CD4-positive, alpha-beta T cell (primary cell): ENCODE measurements around the gene PRKD2. TPM values are rescaled to one million over a fixed set of nuclear protein-coding genes. Genes with fewer than 3 reads are reported as not detected.
A peak's percentile ranks its signal among the peaks of the same experiment; 100 is the strongest.

Experiments
- ATAC-seq: fragments of 200-7000 bp; cut with Tn5 transposase; one replicate; pipeline ENCODE4 v1.10.0; 2022; ENCODE audit warnings: mild to moderate bottlenecking; ENCODE audit not compliant: poor library complexity
- CTCF ChIA-PET: fragments of 350-600 bp; sonication (Branson Sonifier 250); formaldehyde crosslinking; loops from one replicate; lab custom pipeline; 2021; ENCODE audit warnings: antibody characterized with exemption, inconsistent platforms; lab: Charles Lee
- POLR2A ChIA-PET: fragments of 350-600 bp; sonication (Branson Sonifier 250); formaldehyde crosslinking; loops from one replicate; lab custom pipeline; 2021; ENCODE audit warnings: antibody characterized with exemption, inconsistent platforms; lab: Charles Lee
- DNase-seq, 14 experiments: peaks; one replicate each; pipeline ENCODE4 v3.0.0-alpha.2; 2013 to 2020; ENCODE audit warnings: mixed read lengths in 2 of 14
- H3K27ac ChIP-seq, 2 donors: one replicate each; pipeline versions ENCODE4 v1.5.1 to v1.7.0; 2013; ENCODE audit warnings: low read length in 2 of 2, low read depth in 1 of 2, mild to moderate bottlenecking in 1 of 2
- H3K27me3 ChIP-seq, 2 experiments: 1 replicate in 1 of 2; 2 replicates in 1 of 2; pipeline versions ENCODE4 v1.6.1 to v1.7.0; 2013; ENCODE audit warnings: low read length in 2 of 2, control low read depth in 1 of 2, mild to moderate bottlenecking in 1 of 2, moderate library complexity in 1 of 2; ENCODE audit not compliant: insufficient read depth in 2 of 2, control insufficient read depth in 1 of 2
- H3K36me3 ChIP-seq: one replicate; pipeline ENCODE4 v1.6.1; 2013; ENCODE audit warnings: low read length, control low read depth; ENCODE audit not compliant: insufficient read depth
- H3K4me1 ChIP-seq: one replicate; pipeline ENCODE4 v1.6.1; 2013; ENCODE audit warnings: low read length, control low read depth; ENCODE audit not compliant: insufficient read depth
- H3K4me3 ChIP-seq: one replicate; pipeline ENCODE4 v1.5.1; 2013; ENCODE audit warnings: mild to moderate bottlenecking, low read length, moderate library complexity
- H3K9me3 ChIP-seq, 2 experiments: 1 replicate in 1 of 2; 2 replicates in 1 of 2; pipeline versions ENCODE4 v1.6.1 to v1.7.0; 2013; ENCODE audit warnings: low read length in 2 of 2, mild to moderate bottlenecking in 2 of 2, control low read depth in 1 of 2, moderate library complexity in 1 of 2; ENCODE audit not compliant: control insufficient read depth in 1 of 2, insufficient read depth in 1 of 2
- H3K27ac Mint-ChIP-seq: one replicate; pipeline ENCODE4 v1.8.0; 2020; ENCODE audit warnings: mixed read lengths
- H3K27me3 Mint-ChIP-seq: one replicate; pipeline ENCODE4 v1.8.0; 2021; ENCODE audit warnings: mixed read lengths
- H3K36me3 Mint-ChIP-seq: one replicate; pipeline ENCODE4 v1.8.0; 2021; ENCODE audit warnings: low read depth, mixed read lengths
- H3K4me1 Mint-ChIP-seq: one replicate; pipeline ENCODE4 v1.8.0; 2021; ENCODE audit warnings: low read depth, mixed read lengths
- H3K4me3 Mint-ChIP-seq: one replicate; pipeline ENCODE4 v1.8.0; 2020; ENCODE audit warnings: mild to moderate bottlenecking, mixed read lengths
- H3K9me3 Mint-ChIP-seq: one replicate; pipeline ENCODE4 v1.8.0; 2020; ENCODE audit warnings: mixed read lengths
- intact Hi-C, 2 experiments: fragments of 100-400 bp; cut with DNase I in 1 of 2; cut with micrococcal nuclease in 1 of 2; formaldehyde crosslinking; loops; one replicate each; pipeline versions ENCODE4 v1.15.1 to v1.9.0; 2023 to 2025; cut with DNase I, micrococcal nuclease
- total RNA-seq, 174 experiments: library from RNA in 2 of 174; stranded (reverse) in 2 of 174; gene quantifications; one replicate each; pipeline ENCODE4 v1.2.3 and lab custom pipeline; 2021 to 2026
- TF ChIP-seq, protein P1 (sequence below): fragments of 200-600 bp; IDR thresholded peaks from one replicate; pipeline ENCODE4 v1.8.0; 2022; ENCODE audit warnings: antibody characterized with exemption, mild to moderate bottlenecking

PRKD2 gene
- total RNA-seq, 2 experiments from 2014 or later = 105 to 113 TPM

DNA sequence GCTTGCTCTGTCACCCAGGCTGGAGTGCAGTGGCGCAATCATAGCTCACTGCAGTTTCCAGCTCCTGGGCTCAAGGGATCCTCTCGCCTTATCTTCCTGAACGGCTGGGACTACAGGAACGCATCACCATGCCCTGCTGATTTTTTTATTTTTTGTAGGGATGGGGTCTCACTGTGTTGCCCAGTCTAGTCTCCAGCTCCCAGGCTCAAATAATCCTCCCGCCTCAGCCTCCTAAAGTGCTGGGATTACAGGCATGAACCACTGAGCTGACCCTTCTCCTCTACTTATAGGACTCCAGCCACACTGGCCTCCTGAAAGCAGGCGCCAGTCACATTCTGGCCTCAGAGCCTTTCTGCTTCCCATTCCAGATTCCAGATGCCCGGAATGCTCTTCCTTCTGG lies 66.5 kb downstream of the PRKD2 start:
- H3K4me1 ChIP-seq = peaks cover 9% of the 10 kb centered on the region
- peaks cover 29 to 34% of the 10 kb centered on the region in 2 experiments for H3K27me3 ChIP-seq
- ChIA-PET POLR2A (no interaction called here), CTCF (no interaction called here)
- Mint-ChIP-seq H3K9me3 (peaks cover 6% of the 10 kb centered on the region), H3K27ac (no peak overlapping the region), H3K27me3 (peaks cover 69% of the 10 kb centered on the region), H3K4me1 (peaks cover 14% of the 10 kb centered on the region), H3K4me3 (no peak overlapping the region), H3K36me3 (no peaks in the 10 kb centered on the region)
- H3K9me3 ChIP-seq = peaks cover 5% of the 10 kb centered on the region in 2 experiments
- H3K4me3 ChIP-seq = no peak overlapping the region
- DNase-seq = no peak
- TF ChIP-seq, protein P1, sequence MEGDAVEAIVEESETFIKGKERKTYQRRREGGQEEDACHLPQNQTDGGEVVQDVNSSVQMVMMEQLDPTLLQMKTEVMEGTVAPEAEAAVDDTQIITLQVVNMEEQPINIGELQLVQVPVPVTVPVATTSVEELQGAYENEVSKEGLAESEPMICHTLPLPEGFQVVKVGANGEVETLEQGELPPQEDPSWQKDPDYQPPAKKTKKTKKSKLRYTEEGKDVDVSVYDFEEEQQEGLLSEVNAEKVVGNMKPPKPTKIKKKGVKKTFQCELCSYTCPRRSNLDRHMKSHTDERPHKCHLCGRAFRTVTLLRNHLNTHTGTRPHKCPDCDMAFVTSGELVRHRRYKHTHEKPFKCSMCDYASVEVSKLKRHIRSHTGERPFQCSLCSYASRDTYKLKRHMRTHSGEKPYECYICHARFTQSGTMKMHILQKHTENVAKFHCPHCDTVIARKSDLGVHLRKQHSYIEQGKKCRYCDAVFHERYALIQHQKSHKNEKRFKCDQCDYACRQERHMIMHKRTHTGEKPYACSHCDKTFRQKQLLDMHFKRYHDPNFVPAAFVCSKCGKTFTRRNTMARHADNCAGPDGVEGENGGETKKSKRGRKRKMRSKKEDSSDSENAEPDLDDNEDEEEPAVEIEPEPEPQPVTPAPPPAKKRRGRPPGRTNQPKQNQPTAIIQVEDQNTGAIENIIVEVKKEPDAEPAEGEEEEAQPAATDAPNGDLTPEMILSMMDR = no peak
- H3K27ac ChIP-seq = no peak overlapping the region
- intact Hi-C loops = no loop called here
- no peaks in the 10 kb centered on the region for H3K36me3 ChIP-seq
- ATAC-seq = no peak

DNA sequence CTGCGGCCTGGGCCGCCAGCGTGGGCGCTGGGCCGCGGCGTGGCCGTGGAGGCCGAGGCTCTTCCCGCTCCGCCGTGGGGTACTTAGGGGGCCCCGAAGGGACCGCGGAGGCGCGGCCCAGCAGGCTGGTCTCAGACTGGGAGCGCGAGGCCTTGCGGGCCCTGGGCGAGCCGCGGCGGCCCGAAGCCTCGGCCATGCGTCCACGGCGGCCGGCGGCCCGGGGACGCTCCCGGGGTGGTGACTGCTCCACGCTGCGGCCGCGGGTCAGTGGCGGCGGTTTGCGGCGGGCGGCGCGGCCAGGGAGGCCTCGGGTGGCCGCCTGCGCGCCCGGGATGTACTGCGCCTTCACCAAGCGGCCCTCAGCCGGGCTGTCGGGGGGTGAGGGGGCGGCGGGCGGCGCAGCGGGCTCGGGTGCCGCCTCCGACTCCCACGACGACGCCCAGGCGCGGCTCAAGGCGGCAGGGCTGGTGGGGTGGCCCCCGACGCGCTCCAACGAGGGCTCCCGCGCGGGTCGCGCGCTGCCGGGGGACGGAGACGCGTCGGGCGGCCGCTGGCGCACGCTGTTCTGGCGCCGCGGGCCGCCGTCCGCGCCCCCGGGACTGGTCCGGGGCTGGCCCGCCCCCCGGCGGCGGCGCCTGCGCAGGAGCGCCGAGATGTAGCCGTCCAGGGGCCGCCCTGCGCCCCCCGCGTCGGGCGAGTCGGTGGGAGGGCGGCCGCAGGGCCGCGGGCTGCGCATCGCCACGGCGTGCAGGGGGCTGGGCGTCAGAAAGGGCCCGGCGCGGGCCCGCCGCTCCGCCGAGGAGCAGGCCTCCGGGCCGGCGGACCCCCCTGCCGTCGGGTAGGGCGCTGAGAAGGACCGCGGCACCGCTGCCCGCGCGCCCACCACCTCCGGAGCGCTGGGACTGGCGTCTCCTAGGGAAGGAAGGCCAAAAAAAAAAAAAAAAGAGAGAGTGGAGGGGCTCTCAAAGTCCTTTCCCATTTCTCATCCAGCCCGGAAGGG lies 67.7 kb downstream of the PRKD2 start:
- H3K27me3 Mint-ChIP-seq = peaks cover 62% of the 10 kb centered on the region
- CTCF ChIA-PET = no interaction called here
- no peak for DNase-seq
- ATAC-seq = no peak
- no peaks in the 10 kb centered on the region for H3K36me3 Mint-ChIP-seq
- TF ChIP-seq, protein P1 = no peak
- H3K4me3 Mint-ChIP-seq = peak overlapping the region; percentile 58
- no peaks in the 10 kb centered on the region for H3K36me3 ChIP-seq
- no peak overlapping the region for H3K4me3 ChIP-seq
- H3K4me1 Mint-ChIP-seq = peaks cover 14% of the 10 kb centered on the region
- H3K4me1 ChIP-seq = peaks cover 9% of the 10 kb centered on the region
- H3K27ac ChIP-seq = no peak overlapping the region
- H3K9me3 Mint-ChIP-seq = peaks cover 6% of the 10 kb centered on the region
- intact Hi-C loops = no loop called here
- peaks cover 5% of the 10 kb centered on the region in 2 experiments for H3K9me3 ChIP-seq
- no peak overlapping the region for H3K27ac Mint-ChIP-seq
- H3K27me3 ChIP-seq = peaks cover 29 to 34% of the 10 kb centered on the region in 2 experiments
- POLR2A ChIA-PET = interaction anchor here (1.1 kb wide), 2 partner anchors 21 to 464 kb away, joined by 3 to 4 read pairs; partner anchors contain the start of gene ZC3H4

DNA sequence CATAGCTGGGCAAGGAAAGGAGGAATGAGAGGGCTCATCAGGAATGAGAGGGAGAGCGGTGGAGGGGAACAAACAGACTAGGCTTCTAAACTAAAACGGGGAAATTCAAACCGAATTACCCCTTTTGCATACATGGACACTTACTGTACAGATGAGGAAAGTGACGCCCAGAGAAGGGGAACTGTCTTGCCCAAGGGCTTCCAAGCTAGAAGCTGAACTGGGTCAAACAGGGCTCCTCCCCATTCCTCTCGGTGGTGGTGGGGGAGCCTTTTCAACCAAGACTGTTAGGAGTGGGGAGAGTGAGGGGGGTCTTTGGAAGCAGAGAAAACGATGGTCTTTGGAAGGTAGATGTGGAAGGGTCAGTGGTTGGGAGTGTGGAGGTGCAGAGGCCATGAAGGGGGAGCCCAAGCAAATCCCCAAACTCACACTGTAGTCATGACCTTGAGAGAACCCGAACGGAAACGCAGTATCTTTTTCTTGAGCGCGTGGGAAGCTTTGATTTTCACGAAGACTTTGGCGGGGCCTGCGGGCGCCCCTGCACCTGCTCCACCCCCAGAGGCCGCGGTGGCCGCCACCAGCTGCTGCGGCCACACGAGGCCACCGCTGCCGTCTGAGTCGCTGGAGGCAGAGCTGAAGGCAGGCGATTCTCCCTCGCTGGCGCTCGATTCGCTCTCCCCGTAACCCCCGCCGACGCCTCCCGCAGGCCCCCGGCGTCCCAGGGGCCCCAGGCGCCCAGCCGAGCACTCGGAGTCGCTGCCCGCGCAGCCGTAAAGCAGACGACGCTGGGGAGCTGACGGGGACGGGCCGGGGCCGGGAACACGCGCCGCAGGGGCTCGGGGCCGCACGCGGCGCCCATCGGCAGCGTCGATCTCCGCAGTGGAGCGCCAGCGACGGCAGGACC lies 68.6 kb downstream of the PRKD2 start:
- Mint-ChIP-seq H3K4me3 (peak overlapping the region; percentile 12), H3K27me3 (peaks cover 54% of the 10 kb centered on the region), H3K4me1 (peaks cover 14% of the 10 kb centered on the region), H3K27ac (no peak overlapping the region), H3K36me3 (no peaks in the 10 kb centered on the region), H3K9me3 (peaks cover 6% of the 10 kb centered on the region)
- Histone ChIP-seq H3K4me3 (no peak overlapping the region), H3K9me3 (peaks cover 5% of the 10 kb centered on the region in 2 experiments), H3K4me1 (peaks cover 9% of the 10 kb centered on the region), H3K27ac (no peak overlapping the region), H3K27me3 (peaks cover 29 to 34% of the 10 kb centered on the region in 2 experiments), H3K36me3 (no peaks in the 10 kb centered on the region)
- ATAC-seq = peak; percentile 52
- ChIA-PET POLR2A (interaction anchor here (1.0 to 1.1 kb wide), 3 partner anchors 20 to 465 kb away, joined by 3 to 4 read pairs (median 3); partner anchors contain the start of gene ZC3H4), CTCF (no interaction called here)
- TF ChIP-seq, protein P1 = no peak
- DNase-seq = peak in 2 of 14 experiments; percentile 44 to 47
- intact Hi-C loops = no loop called here
